K562 (cell line): ENCODE results near the gene MYCBP2. TPM values are rescaled to one million over a fixed set of nuclear protein-coding genes. Genes with fewer than 3 reads are reported as not detected.

Source experiments
- ATAC-seq: fragments of 200-7000 bp; cut with Tn5 transposase; 3 replicates; pipeline ENCODE4 v1.9.1; 2020; ENCODE audit warnings: moderate library complexity
- BruUV-seq: library from RNA; stranded (reverse); fragments of 400-500 nt; replicated peaks from 2 replicates; lab custom pipeline; 2021; lab: Mats Ljungman, UMichigan
- CTCF ChIA-PET: fragments of 300-600 bp; formaldehyde crosslinking; extraction: SDS; loops from one replicate; lab custom pipeline; 2021; ENCODE audit warnings: low intra/inter-chr PET ratio; lab: Yijun Ruan, JAX
- POLR2A ChIA-PET: fragments of 300-600, 350-650 bp; sonication (Branson Sonifier 250); formaldehyde crosslinking; extraction: SDS; loops from one replicate; lab custom pipeline; 2021; ENCODE audit warnings: antibody characterized with exemption, inconsistent platforms; lab: Yijun Ruan, JAX
- DNase-seq, 4 experiments: peaks; one replicate each; pipeline versions ENCODE4 v3.0.0 to v3.0.0-alpha.2; 2011 to 2018; ENCODE audit warnings: low spot score in 3 of 4, mixed read lengths in 3 of 4; ENCODE audit errors: extremely low read depth in 1 of 4
- FAIRE-seq: peaks from 2 replicates; lab custom pipeline; 2011; peaks lifted over from hg19 to GRCh38; lab: Jason Lieb, UNC
- H2AFZ ChIP-seq: 2 replicates; pipeline ENCODE4 v1.6.0; 2011; ENCODE audit warnings: low read depth, low read length, control low read depth, inconsistent platforms
- H3K27ac ChIP-seq: fragments of 200-600 bp; 3 replicates; pipeline ENCODE4 v1.8.0; 2011; ENCODE audit warnings: low read depth, mild to moderate bottlenecking, control low read depth, inconsistent platforms, low read length, moderate library complexity, mixed read lengths; ENCODE audit errors: extremely low read depth
- H3K27me3 ChIP-seq, 2 experiments: fragments of 300-600 bp in 1 of 2; 2 replicates in 1 of 2; 3 replicates in 1 of 2; pipeline versions ENCODE4 v1.6.0 to v1.8.0; 2011; ENCODE audit warnings: inconsistent platforms in 2 of 2, low read length in 2 of 2, mild to moderate bottlenecking in 1 of 2, mixed read lengths in 1 of 2, moderate library complexity in 1 of 2; ENCODE audit not compliant: control insufficient read depth in 2 of 2, insufficient read depth in 2 of 2
- H3K36me3 ChIP-seq: fragments of 300-600 bp; 3 replicates; pipeline ENCODE4 v1.8.0; 2011; ENCODE audit warnings: mild to moderate bottlenecking, low read length, inconsistent platforms; ENCODE audit not compliant: control insufficient read depth, insufficient read depth
- H3K4me1 ChIP-seq, 2 experiments: fragments of 200-600 bp in 1 of 2; replicated peaks in 1 of 2; 2 replicates in 1 of 2; 3 replicates in 1 of 2; pipeline versions ENCODE4 v1.5.1 to v1.8.0; 2011; ENCODE audit warnings: inconsistent platforms in 2 of 2, low read length in 2 of 2, mild to moderate bottlenecking in 1 of 2, mixed read lengths in 1 of 2, moderate library complexity in 1 of 2; ENCODE audit not compliant: control insufficient read depth in 2 of 2, insufficient read depth in 2 of 2
- H3K4me2 ChIP-seq: 2 replicates; pipeline ENCODE4 v1.6.1; 2011; ENCODE audit warnings: low read length, control low read depth, inconsistent platforms, mixed read lengths; ENCODE audit not compliant: insufficient read depth
- H3K4me3 ChIP-seq: fragments of 200-600 bp; sonication (generic), shearing (Covaris generic); 2 replicates; pipeline ENCODE4 v1.5.1; 2016; ENCODE audit warnings: control low read depth, inconsistent platforms
- H3K79me2 ChIP-seq: fragments of 200-600 bp; 3 replicates; pipeline ENCODE4 v1.8.0; 2011; ENCODE audit warnings: low read length, inconsistent platforms; ENCODE audit not compliant: control insufficient read depth, insufficient read depth
- H3K9ac ChIP-seq, 2 experiments: 2 replicates each; pipeline versions ENCODE4 v1.6.0 to v1.6.1; 2011; ENCODE audit warnings: low read depth in 2 of 2, low read length in 2 of 2, control low read depth in 1 of 2, inconsistent platforms in 1 of 2, mild to moderate bottlenecking in 1 of 2, mixed read lengths in 1 of 2; ENCODE audit not compliant: insufficient read depth in 1 of 2
- H3K9me1 ChIP-seq: one replicate; pipeline ENCODE4 v1.6.0; 2011; ENCODE audit warnings: inconsistent platforms, mild to moderate bottlenecking, low read length, moderate library complexity; ENCODE audit not compliant: control insufficient read depth, insufficient read depth
- H3K9me3 ChIP-seq: replicated peaks from 2 replicates; pipeline ENCODE4 v1.5.1; 2011; ENCODE audit warnings: low read depth, low read length, inconsistent platforms; ENCODE audit not compliant: control insufficient read depth, insufficient read depth
- H4K20me1 ChIP-seq: replicated peaks from 2 replicates; pipeline ENCODE4 v1.6.1; 2011; ENCODE audit warnings: low read length, inconsistent platforms, mixed read lengths; ENCODE audit not compliant: control insufficient read depth, insufficient read depth
- CAMTA2 ChIP-seq: fragments of 250-450 bp; sonication (Bioruptor Pico); conservative IDR thresholded peaks from 2 replicates; pipeline ENCODE4 v1.5.1; 2022
- HOMEZ ChIP-seq: fragments of 250-450 bp; sonication (Bioruptor Pico); IDR thresholded peaks from 2 replicates; pipeline ENCODE4 v1.4.0; 2020; ENCODE audit warnings: mild to moderate bottlenecking, moderate library complexity
- KDM1A ChIP-seq, 2 experiments: fragments of 450-650 bp; IDR thresholded peaks; 2 replicates each; pipeline ENCODE4 v1.6.1; 2016; ENCODE audit warnings: mild to moderate bottlenecking in 2 of 2
- LCOR ChIP-seq: sonication (generic); formaldehyde crosslinking; IDR thresholded peaks from 2 replicates; pipeline ENCODE4 v1.8.0; 2022; ENCODE audit warnings: mild to moderate bottlenecking, missing genetic modification reagents
- NCOA2 ChIP-seq, 2 experiments: fragments of 450-650 bp; IDR thresholded peaks; 2 replicates each; pipeline ENCODE4 v1.6.1; 2018; ENCODE audit warnings: mild to moderate bottlenecking in 2 of 2, moderate library complexity in 1 of 2; ENCODE audit not compliant: partially characterized antibody in 2 of 2
- OTX1 ChIP-seq: fragments of 450-650 bp; formaldehyde crosslinking; IDR thresholded peaks from 2 replicates; pipeline ENCODE4 v1.4.0; 2022; ENCODE audit warnings: mild to moderate bottlenecking
- PML ChIP-seq: IDR thresholded peaks from 2 replicates; pipeline ENCODE4 v1.6.1; 2012; ENCODE audit warnings: low read length, inconsistent platforms
- RAD51 ChIP-seq: fragments of 450-650 bp; IDR thresholded peaks from 2 replicates; pipeline ENCODE4 v1.7.1; 2016; ENCODE audit warnings: low read depth, mild to moderate bottlenecking, borderline replicate concordance
- SAFB2 ChIP-seq: fragments of 200-400 bp; formaldehyde crosslinking; IDR thresholded peaks from 2 replicates; pipeline ENCODE4 v1.6.1; 2018; ENCODE audit warnings: borderline replicate concordance, low read length, low read depth, moderate library complexity; ENCODE audit not compliant: severe bottlenecking
- SIRT6 ChIP-seq: IDR thresholded peaks from one replicate; pipeline ENCODE4 v1.6.1; 2012; ENCODE audit warnings: low read depth, mild to moderate bottlenecking, control low read depth, inconsistent platforms, low read length, moderate library complexity
- USF1 ChIP-seq: sonication (generic); formaldehyde crosslinking; IDR thresholded peaks from 2 replicates; pipeline ENCODE4 v1.9.0; 2022; ENCODE audit warnings: mild to moderate bottlenecking, missing genetic modification reagents
- ZNF316 ChIP-seq: fragments of 450-650 bp; IDR thresholded peaks from 2 replicates; pipeline ENCODE4 v1.6.1; 2016
- ZNF639 ChIP-seq, 2 experiments: fragments of 200-800 bp in 1 of 2; sonication (Bioruptor generic) in 1 of 2; sonication (generic) in 1 of 2; formaldehyde crosslinking in 1 of 2; IDR thresholded peaks in 1 of 2; conservative IDR thresholded peaks in 1 of 2; 2 replicates each; pipeline versions ENCODE4 v1.5.0 to v1.6.1; 2016 to 2020; ENCODE audit warnings: missing compliant biosample characterization in 1 of 2, missing genetic modification characterization in 1 of 2, missing genetic modification reagents in 1 of 2
- ZNF77 ChIP-seq: fragments of 250-450 bp; sonication (Bioruptor Pico); IDR thresholded peaks from 2 replicates; pipeline ENCODE4 v1.5.0; 2020
- WGBS: fragments of 100-300 bp; shearing (Covaris generic); methylation state at CpG from one replicate; pipeline ENCODE4 v1.1.6; 2016; ENCODE audit warnings: low coverage, mixed read lengths; ENCODE audit not compliant: insufficient coverage; ENCODE audit errors: missing lambda C conversion rate; 5-methylcytosine and 5-hydroxymethylcytosine counted together
- in situ Hi-C: fragments of 300-500 bp; cut with MboI; formaldehyde crosslinking; loops from 4 replicates; pipeline ENCODE4 v1.15.0; 2018; ENCODE audit warnings: inconsistent platforms, mixed read lengths
- intact Hi-C: fragments of 100-400 bp; cut with micrococcal nuclease; formaldehyde crosslinking; loops from 2 replicates; pipeline ENCODE4 v1.14.2; 2022
- polyA plus RNA-seq, 8 experiments: library from polyadenylated mRNA; depleted of rRNA in 4 of 8; stranded (reverse) in 5 of 8; unstranded in 3 of 8; fragments of >200 nt; fragmentation: Nextera tagmentation in 2 of 8; fragmentation: Illumina TruSeq in 1 of 8; extraction: Ambion mirVana in 2 of 8; extraction: Trizol in 1 of 8; gene quantifications; 2 replicates each; pipeline versions ENCODE4 v1.2.1 to v1.2.3, GENCODE V29; 2011 to 2014; ENCODE audit warnings: inconsistent platforms in 1 of 8, missing spikeins in 1 of 8
- total RNA-seq, 7 experiments: library from RNA; depleted of rRNA in 6 of 7; stranded (reverse); fragments of >200 nt in 6 of 7; fragmentation: Illumina TruSeq in 2 of 7; extraction: Trizol in 2 of 7; gene quantifications; 2 replicates each; pipeline versions ENCODE4 v1.2.1 to v1.2.3, GENCODE V29; 2011 to 2021; ENCODE audit warnings: low replicate concordance in 1 of 7
- TF ChIP-seq, protein P1 (sequence below): sonication (generic); formaldehyde crosslinking; IDR thresholded peaks from 2 replicates; pipeline ENCODE4 v1.5.0; 2020; ENCODE audit warnings: missing genetic modification reagents
- TF ChIP-seq, protein P2 (sequence below): fragments of 250-450 bp; sonication (Bioruptor Pico); IDR thresholded peaks from 2 replicates; pipeline ENCODE4 v1.8.0; 2022; ENCODE audit warnings: inconsistent platforms

Gene MYCBP2
- total and polyA plus RNA-seq, 9 of the 15 experiments (the other 6 are each of a cell fraction or from before 2014, with no cell fraction given), result 13.2 to 47.2 (median 28.9) TPM

GRCh38 chr13:77038907-77039480, 287.9 kb downstream of the MYCBP2 start (continued):
- TF ChIP-seq ZNF639 (CRISPR knock-in tag; conservative IDR thresholded peaks at IDR 0.05 in 1 of 2, IDR thresholded peaks at IDR 0.05 in 1 of 2) (no peak), SIRT6 (no peak), LCOR (CRISPR knock-in tag) (no peak), HOMEZ (CRISPR knock-in tag) (no peak), ZNF77 (CRISPR knock-in tag) (no peak), ZNF316 (no peak)
- TF ChIP-seq, all 486 proteins: peak for 0

DNA sequence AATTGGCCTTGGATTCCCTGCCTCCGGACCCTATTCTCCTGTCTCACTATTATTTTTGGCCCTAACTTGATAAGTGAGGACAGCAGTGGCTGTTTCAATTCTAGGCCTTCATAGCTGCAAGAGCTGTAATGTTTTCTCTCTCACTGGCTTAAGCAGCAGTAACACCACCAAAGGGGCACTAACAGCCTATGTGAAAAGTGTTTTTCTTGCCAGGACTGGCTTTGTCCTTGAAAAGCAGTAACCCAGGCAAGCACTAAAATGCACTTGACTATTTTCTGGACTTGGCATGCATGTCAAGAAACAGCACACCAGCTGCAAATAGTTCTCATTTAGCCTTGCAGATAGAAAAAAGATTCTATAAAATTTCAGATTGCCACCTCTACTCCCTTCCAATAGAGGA, 290.6 kb downstream of the MYCBP2 start:
- H2AFZ ChIP-seq, result no peak overlapping the region
- ATAC-seq, result no peak
- FAIRE-seq, result no peak
- no peak overlapping the region for H3K4me3 ChIP-seq
- no peaks in the 10 kb centered on the region for H3K79me2 ChIP-seq
- intact Hi-C loops, result no loop called here
- POLR2A ChIA-PET, result no interaction called here
- H3K9me1 ChIP-seq, result no peaks in the 10 kb centered on the region
- no peak overlapping the region for H3K27ac ChIP-seq
- no peaks in the 10 kb centered on the region; a peak in 1 of 5 replicates for H3K4me1 ChIP-seq
- no peak overlapping the region for H3K4me2 ChIP-seq
- H3K9me3 ChIP-seq, result no peaks in the 10 kb centered on the region
- in situ Hi-C loops, result no loop called here
- H3K36me3 ChIP-seq, result no peaks in the 10 kb centered on the region
- H3K9ac ChIP-seq, result no peak overlapping the region
- no peaks in the 10 kb centered on the region for H4K20me1 ChIP-seq
- CTCF ChIA-PET, result no interaction called here
- WGBS, result 22% methylated on average over 1 of the region's 1 CpG
- no peak for DNase-seq
- no TSS peak for BruUV-seq
- H3K27me3 ChIP-seq, result no peaks in the 10 kb centered on the region
- TF ChIP-seq PML (no peak), USF1 (no peak), KDM1A (IDR thresholded peaks at IDR 0.05) (no peak), NCOA2 (IDR thresholded peaks at IDR 0.05; ENCODE audit: partially characterized antibody in 2 of 2) (no peak), CAMTA2 (CRISPR knock-in tag) (no peak), RAD51 (no peak), OTX1 (no peak), SAFB2 (no peak)
- TF ChIP-seq, protein P1, sequence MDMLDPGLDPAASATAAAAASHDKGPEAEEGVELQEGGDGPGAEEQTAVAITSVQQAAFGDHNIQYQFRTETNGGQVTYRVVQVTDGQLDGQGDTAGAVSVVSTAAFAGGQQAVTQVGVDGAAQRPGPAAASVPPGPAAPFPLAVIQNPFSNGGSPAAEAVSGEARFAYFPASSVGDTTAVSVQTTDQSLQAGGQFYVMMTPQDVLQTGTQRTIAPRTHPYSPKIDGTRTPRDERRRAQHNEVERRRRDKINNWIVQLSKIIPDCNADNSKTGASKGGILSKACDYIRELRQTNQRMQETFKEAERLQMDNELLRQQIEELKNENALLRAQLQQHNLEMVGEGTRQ, result no peak
- TF ChIP-seq, protein P2, sequence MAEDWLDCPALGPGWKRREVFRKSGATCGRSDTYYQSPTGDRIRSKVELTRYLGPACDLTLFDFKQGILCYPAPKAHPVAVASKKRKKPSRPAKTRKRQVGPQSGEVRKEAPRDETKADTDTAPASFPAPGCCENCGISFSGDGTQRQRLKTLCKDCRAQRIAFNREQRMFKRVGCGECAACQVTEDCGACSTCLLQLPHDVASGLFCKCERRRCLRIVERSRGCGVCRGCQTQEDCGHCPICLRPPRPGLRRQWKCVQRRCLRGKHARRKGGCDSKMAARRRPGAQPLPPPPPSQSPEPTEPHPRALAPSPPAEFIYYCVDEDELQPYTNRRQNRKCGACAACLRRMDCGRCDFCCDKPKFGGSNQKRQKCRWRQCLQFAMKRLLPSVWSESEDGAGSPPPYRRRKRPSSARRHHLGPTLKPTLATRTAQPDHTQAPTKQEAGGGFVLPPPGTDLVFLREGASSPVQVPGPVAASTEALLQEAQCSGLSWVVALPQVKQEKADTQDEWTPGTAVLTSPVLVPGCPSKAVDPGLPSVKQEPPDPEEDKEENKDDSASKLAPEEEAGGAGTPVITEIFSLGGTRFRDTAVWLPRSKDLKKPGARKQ (CRISPR knock-in tag), result no peak
